HL-60 (cell line): ENCODE results near the gene PRSS16.

Experiments used
- DNase-seq, 2 experiments: peaks; one replicate each; pipeline ENCODE4 v3.0.0-alpha.2; 2010 to 2020; ENCODE audit warnings: low read depth in 1 of 2, low spot score in 1 of 2
- H3K27ac ChIP-seq: fragments of 250-450 bp; sonication (Bioruptor Pico); replicated peaks from 2 replicates; pipeline ENCODE4 v1.5.1; 2020; ENCODE audit warnings: mild to moderate bottlenecking, moderate library complexity
- H3K27me3 ChIP-seq: fragments of 250-450 bp; sonication (Bioruptor Pico); 2 replicates; pipeline ENCODE4 v1.5.1; 2021; ENCODE audit warnings: mild to moderate bottlenecking, moderate library complexity; ENCODE audit not compliant: insufficient read depth, poor library complexity, severe bottlenecking
- H3K4me3 ChIP-seq: replicated peaks from 2 replicates; pipeline ENCODE4 v1.5.1; 2011; ENCODE audit warnings: mild to moderate bottlenecking, control low read depth, low read length; ENCODE audit not compliant: insufficient read depth
- CTCF ChIP-seq: IDR thresholded peaks from one replicate; pipeline ENCODE4 v1.5.1; 2011; ENCODE audit warnings: low read length, control low read depth, inconsistent platforms; ENCODE audit not compliant: insufficient read depth
- GABPA ChIP-seq: IDR thresholded peaks from 2 replicates; pipeline ENCODE4 v1.6.1; 2012; ENCODE audit warnings: low read depth
- POLR2AphosphoS5 ChIP-seq: IDR thresholded peaks from 2 replicates; pipeline ENCODE4 v1.6.1; 2012; ENCODE audit warnings: low read depth
- REST ChIP-seq: IDR thresholded peaks from 2 replicates; pipeline ENCODE4 v1.6.1; 2012; ENCODE audit warnings: low read depth; ENCODE audit not compliant: insufficient replicate concordance
- SPI1 ChIP-seq: IDR thresholded peaks from 2 replicates; pipeline ENCODE4 v1.6.1; 2012; ENCODE audit warnings: low read depth, mild to moderate bottlenecking, borderline replicate concordance

The PRSS16 gene

GRCh38 chr6:27239258-27239657, 8.2 kb upstream of the PRSS16 start:
- no peak for TF ChIP-seq GABPA
- TF ChIP-seq SPI1, result no peak
- no peak for TF ChIP-seq REST
- TF ChIP-seq CTCF, result no peak
- TF ChIP-seq POLR2AphosphoS5, result no peak
- Histone ChIP-seq H3K27ac (no peak overlapping the region), H3K4me3 (no peak overlapping the region), H3K27me3 (peaks cover 3% of the 10 kb centered on the region)
- DNase-seq, result no peak

- Histone ChIP-seq H3K27ac (no peak overlapping the region), H3K4me3 (no peak overlapping the region), H3K27me3 (peaks cover 3% of the 10 kb centered on the region)
- TF ChIP-seq GABPA (no peak), POLR2AphosphoS5 (no peak), SPI1 (no peak), REST (no peak), CTCF (no peak)
- DNase-seq, result no peak
These were observed 6.1 kb upstream of the PRSS16 start for GRCh38 chr6:27241443-27241842.

GRCh38 chr6:27242589-27243265, 4.8 kb upstream of the PRSS16 start:
- TF ChIP-seq CTCF (no peak), POLR2AphosphoS5 (no peak), SPI1 (no peak), REST (no peak), GABPA (no peak)
- Histone ChIP-seq H3K27ac (no peak overlapping the region), H3K27me3 (peaks cover under 1% of the 10 kb centered on the region), H3K4me3 (no peak overlapping the region)
- DNase-seq, result no peak
